Activated CD4-positive, CD25-positive, alpha-beta regulatory T cell treated with anti-CD3 and anti-CD28 coated beads, Interleukin-2, amount 50 U/mL, for 16 hours (primary cell): Measurements from ENCODE around the gene HEATR5B.
"Not testable (repeated sequence)": the region's sequence is repeated elsewhere in the genome, so short reads cannot be mapped to it uniquely, and the experiment has no call there.

Source experiments
- DNase-seq: peaks from one replicate; pipeline ENCODE4 v3.0.0-alpha.2; 2020; ENCODE audit warnings: low read depth, low spot score

The HEATR5B gene

DNA sequence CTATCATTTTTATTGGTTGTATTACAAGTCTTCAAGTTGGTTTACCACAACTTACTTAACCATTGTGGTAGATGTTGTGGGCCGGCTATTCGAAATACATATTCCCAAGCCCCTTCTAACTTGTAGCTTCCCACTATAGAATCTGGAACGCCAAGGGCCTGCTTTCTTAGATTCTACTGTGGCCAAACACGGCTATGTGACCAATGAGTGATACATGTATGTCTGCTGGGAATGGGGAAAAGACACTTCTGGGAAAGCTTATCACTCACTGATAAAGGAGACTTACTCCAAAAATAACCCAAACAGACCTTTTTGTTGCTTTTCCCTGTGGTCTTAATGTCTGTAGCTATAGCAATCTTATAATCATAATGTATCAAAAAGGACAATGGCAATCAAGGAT is 142.3 kb downstream of the HEATR5B start:
- no peak for DNase-seq

DNA sequence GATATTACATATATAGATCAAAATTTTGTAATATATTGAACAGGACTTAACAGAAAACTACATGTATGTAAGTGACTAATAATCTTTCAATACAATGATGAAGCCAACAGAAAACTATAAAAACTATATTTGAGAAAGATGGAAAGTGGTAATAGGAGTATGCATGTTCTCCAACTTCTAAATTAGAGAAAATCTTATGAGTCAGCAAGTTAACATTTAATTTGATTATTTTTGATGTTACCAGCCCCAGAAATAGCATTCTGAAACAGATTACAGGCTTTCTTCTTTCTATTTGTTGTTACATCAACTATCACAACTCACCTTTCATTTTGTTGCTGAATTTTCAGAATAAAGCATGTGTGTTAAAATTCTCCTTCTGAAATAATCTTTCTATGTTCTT is 147.6 kb downstream of the HEATR5B start:
- not testable (repeated sequence) for DNase-seq

DNA sequence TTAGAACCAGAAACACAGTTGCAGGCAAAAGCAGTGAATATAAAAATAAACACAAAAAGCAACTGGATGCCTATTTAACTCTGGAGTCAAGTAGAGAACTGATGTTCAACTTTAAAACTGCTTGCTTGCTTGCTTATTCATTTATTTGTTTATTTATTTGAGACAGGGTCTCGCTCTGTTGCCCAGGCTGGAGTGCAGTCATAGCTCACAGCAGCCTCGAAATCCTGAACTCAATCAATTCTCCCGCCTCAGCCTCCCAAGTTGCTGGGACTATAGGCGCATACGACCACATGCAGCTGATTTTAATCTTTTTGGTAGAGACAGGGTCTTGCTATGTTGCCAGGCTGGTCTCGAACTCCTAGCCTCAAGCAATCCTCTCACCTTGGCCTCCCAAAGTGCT is 152.5 kb downstream of the HEATR5B start:
- DNase-seq, result not testable (repeated sequence)
